ENCODE data around the gene MXD4. TPM values are rescaled to one million over a fixed set of nuclear protein-coding genes. Genes with fewer than 3 reads are reported as not detected.

Gene MXD4
- total and polyA plus RNA-seq, 4 donors: 34.4 to 65.1 (median 47.8) TPM

- DNase-seq: peak in 1 of 3 donors; percentile 7
- WGBS, 2 donors: 94% methylated on average over 11 of the region's 11 CpGs
- Histone ChIP-seq H3K4me3 (no peak overlapping the region), H3K4me1 (ENCODE audit: control insufficient read depth in 5 of 5, insufficient read depth in 5 of 5, low read length in 5 of 5) (no peaks in the 10 kb centered on the region), H3K36me3 (ENCODE audit: control insufficient read depth in 4 of 4, insufficient read depth in 4 of 4, low read length in 4 of 4) (peaks cover 0 to 2% (median 0%) of the 10 kb centered on the region in 4 donors), H3K9me3 (ENCODE audit: control insufficient read depth in 4 of 4, insufficient read depth in 3 of 4, low read length in 3 of 4) (no peaks in the 10 kb centered on the region), H3K27me3 (ENCODE audit: control insufficient read depth in 3 of 3, insufficient read depth in 3 of 3, low read length in 2 of 3) (no peaks in the 10 kb centered on the region), H3K27ac (ENCODE audit: low read depth in 1 of 2, low read length in 1 of 2) (no peak overlapping the region), H3K9ac (ENCODE audit: insufficient read depth in 1 of 2, low read length in 2 of 2) (no peak overlapping the region)
- no peak for ATAC-seq (ENCODE audit: insufficient read depth, low FRiP score)
- no peak for TF ChIP-seq CTCF (IDR thresholded peaks at IDR 0.05; ENCODE audit: control extremely low read depth, extremely low read depth)
These were observed 28.0 kb upstream of the MXD4 start for GRCh38 chr4:2289955-2290333.

- no peak for TF ChIP-seq CTCF (IDR thresholded peaks at IDR 0.05; ENCODE audit: control extremely low read depth, extremely low read depth)
- no peak for ATAC-seq (ENCODE audit: insufficient read depth, low FRiP score)
These were observed 27.5 kb upstream of the MXD4 start for GRCh38 chr4:2289311-2289954.

GRCh38 chr4:2288051-2288541, 26.2 kb upstream of the MXD4 start:
- H3K36me3 ChIP-seq (ENCODE audit: control insufficient read depth in 4 of 4, insufficient read depth in 4 of 4, low read length in 4 of 4): peaks cover 0 to 2% (median 0%) of the 10 kb centered on the region in 4 donors
- DNase-seq: peak in 1 of 3 donors; percentile 7
- H3K9me3 ChIP-seq (ENCODE audit: control insufficient read depth in 4 of 4, insufficient read depth in 3 of 4, low read length in 3 of 4): no peaks in the 10 kb centered on the region
- no peak overlapping the region for H3K4me3 ChIP-seq
- no peak for ATAC-seq (ENCODE audit: insufficient read depth, low FRiP score)
- no peaks in the 10 kb centered on the region for H3K4me1 ChIP-seq (ENCODE audit: control insufficient read depth in 5 of 5, insufficient read depth in 5 of 5, low read length in 5 of 5)
- no peak overlapping the region for H3K27ac ChIP-seq (ENCODE audit: low read depth in 1 of 2, low read length in 1 of 2)
- H3K9ac ChIP-seq (ENCODE audit: insufficient read depth in 1 of 2, low read length in 2 of 2): no peak overlapping the region
- WGBS, 2 donors: 94 to 98% methylated on average over 10 of the region's 10 CpGs
- no peaks in the 10 kb centered on the region for H3K27me3 ChIP-seq (ENCODE audit: control insufficient read depth in 3 of 3, insufficient read depth in 3 of 3, low read length in 2 of 3)
- TF ChIP-seq CTCF (IDR thresholded peaks at IDR 0.05; ENCODE audit: control extremely low read depth, extremely low read depth): no peak

More at GRCh38 chr4:2289311-2289954, 27.5 kb upstream of the MXD4 start:
- Histone ChIP-seq H3K27ac (ENCODE audit: low read depth in 1 of 2, low read length in 1 of 2) (no peak overlapping the region), H3K9ac (ENCODE audit: insufficient read depth in 1 of 2, low read length in 2 of 2) (no peak overlapping the region), H3K9me3 (ENCODE audit: control insufficient read depth in 4 of 4, insufficient read depth in 3 of 4, low read length in 3 of 4) (no peaks in the 10 kb centered on the region), H3K4me1 (ENCODE audit: control insufficient read depth in 5 of 5, insufficient read depth in 5 of 5, low read length in 5 of 5) (no peaks in the 10 kb centered on the region), H3K27me3 (ENCODE audit: control insufficient read depth in 3 of 3, insufficient read depth in 3 of 3, low read length in 2 of 3) (no peaks in the 10 kb centered on the region), H3K36me3 (ENCODE audit: control insufficient read depth in 4 of 4, insufficient read depth in 4 of 4, low read length in 4 of 4) (peaks cover 0 to 2% (median 0%) of the 10 kb centered on the region in 4 donors), H3K4me3 (no peak overlapping the region)
- DNase-seq: peak in 1 of 3 donors; percentile 10
- WGBS, 2 donors: 88 to 89% methylated on average over 14 of the region's 14 CpGs

- Histone ChIP-seq H3K4me1 (ENCODE audit: control insufficient read depth in 5 of 5, insufficient read depth in 5 of 5, low read length in 5 of 5) (no peaks in the 10 kb centered on the region), H3K9ac (ENCODE audit: insufficient read depth in 1 of 2, low read length in 2 of 2) (no peak overlapping the region), H3K36me3 (ENCODE audit: control insufficient read depth in 4 of 4, insufficient read depth in 4 of 4, low read length in 4 of 4) (peaks cover 0 to 2% (median 0%) of the 10 kb centered on the region in 4 donors), H3K9me3 (ENCODE audit: control insufficient read depth in 4 of 4, insufficient read depth in 3 of 4, low read length in 3 of 4) (no peaks in the 10 kb centered on the region), H3K27ac (ENCODE audit: low read depth in 1 of 2, low read length in 1 of 2) (no peak overlapping the region), H3K4me3 (no peak overlapping the region), H3K27me3 (ENCODE audit: control insufficient read depth in 3 of 3, insufficient read depth in 3 of 3, low read length in 2 of 3) (no peaks in the 10 kb centered on the region)
- TF ChIP-seq CTCF (IDR thresholded peaks at IDR 0.05; ENCODE audit: control extremely low read depth, extremely low read depth): no peak
- peak in 1 of 3 donors; percentile 2 for DNase-seq
- WGBS, 2 donors: 86 to 96% methylated on average over 9 of the region's 9 CpGs
- ATAC-seq (ENCODE audit: insufficient read depth, low FRiP score): no peak
These were observed 25.6 kb upstream of the MXD4 start for GRCh38 chr4:2287594-2287915.
